BJ (cell line): Measurements from ENCODE around the gene AHSP. TPM values are rescaled to one million over a fixed set of nuclear protein-coding genes. Genes with fewer than 3 reads are reported as not detected.

Source experiments
- CTCF ChIA-PET: fragments of 350-600 bp; formaldehyde crosslinking; extraction: SDS; loops from one replicate; lab custom pipeline; 2021; ENCODE audit warnings: antibody characterized with exemption, inconsistent platforms; lab: Yijun Ruan, JAX
- POLR2A ChIA-PET: fragments of 300-600 bp; sonication (Branson Sonifier 250); formaldehyde crosslinking; extraction: SDS; loops from one replicate; lab custom pipeline; 2021; ENCODE audit warnings: antibody characterized with exemption; lab: Charles Lee
- DNase-seq: peaks from one replicate; pipeline ENCODE4 v3.0.0-alpha.2; 2011; ENCODE audit warnings: low read depth
- H3K27me3 ChIP-seq: 2 replicates; pipeline ENCODE4 v1.6.0; 2011; ENCODE audit warnings: low read length; ENCODE audit not compliant: control insufficient read depth, insufficient read depth
- H3K36me3 ChIP-seq: 2 replicates; pipeline ENCODE4 v1.5.1; 2011; ENCODE audit warnings: low read length; ENCODE audit not compliant: control insufficient read depth, insufficient read depth
- H3K4me3 ChIP-seq: 2 replicates; pipeline ENCODE4 v1.5.1; 2011; ENCODE audit warnings: low read depth, mild to moderate bottlenecking, control low read depth, low read length
- polyA plus RNA-seq: library from polyadenylated mRNA; depleted of rRNA; stranded (reverse); fragments of >200 nt; gene quantifications from 2 replicates; pipeline ENCODE4 v1.2.3, GENCODE V29; 2011
- TF ChIP-seq, protein P1 (sequence below): IDR thresholded peaks from 2 replicates; pipeline ENCODE4 v1.5.1; 2011; ENCODE audit warnings: low read depth, mild to moderate bottlenecking, control low read depth, inconsistent platforms, low read length, moderate library complexity; ENCODE audit not compliant: insufficient read depth

The AHSP gene
- polyA plus RNA-seq, 1 experiment, result not detected

DNA sequence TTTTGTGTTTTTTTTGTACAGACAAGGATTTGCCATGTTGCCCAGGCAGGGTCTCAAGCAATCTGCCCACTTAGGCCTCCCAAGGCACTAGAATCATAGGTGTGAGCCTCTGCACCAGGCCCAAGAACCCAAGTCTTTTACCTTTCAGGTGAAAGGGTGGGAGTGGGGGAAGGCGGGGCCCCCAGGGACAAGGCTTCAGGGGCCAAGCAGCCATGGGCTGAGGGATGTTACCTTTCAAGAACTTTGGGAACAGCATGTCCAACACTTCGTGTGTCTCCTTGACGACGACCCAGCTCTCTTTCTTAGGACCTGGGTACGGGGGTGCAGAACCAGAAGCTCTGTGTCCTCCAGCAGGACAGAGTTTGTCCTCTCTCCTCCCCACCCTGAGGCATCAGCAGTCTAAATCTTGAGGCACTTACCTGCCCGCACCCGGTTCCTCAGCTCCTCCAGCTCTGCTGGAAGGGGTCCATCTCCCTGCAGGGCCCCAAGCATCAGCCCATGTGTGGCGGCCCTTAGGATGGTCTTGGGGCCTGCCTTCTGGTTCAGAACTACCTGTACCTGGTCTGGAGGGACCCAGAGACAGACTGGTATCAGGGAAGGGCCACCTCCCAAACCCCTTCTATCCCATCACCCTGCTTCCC lies 35.8 kb upstream of the AHSP start:
- H3K36me3 ChIP-seq, result peaks cover 28% of the 10 kb centered on the region
- DNase-seq, result no peak
- H3K4me3 ChIP-seq, result no peak overlapping the region
- H3K27me3 ChIP-seq, result peaks cover 3% of the 10 kb centered on the region; the same call in 1 of the 2 replicates
- CTCF ChIA-PET, result interaction anchor here (0.7 to 1.4 kb wide), 2 partner anchors 10 to 205 kb away, joined by 3 to 4 read pairs; no protein-coding TSS in a partner anchor
- POLR2A ChIA-PET, result no interaction called here
- TF ChIP-seq, protein P1, sequence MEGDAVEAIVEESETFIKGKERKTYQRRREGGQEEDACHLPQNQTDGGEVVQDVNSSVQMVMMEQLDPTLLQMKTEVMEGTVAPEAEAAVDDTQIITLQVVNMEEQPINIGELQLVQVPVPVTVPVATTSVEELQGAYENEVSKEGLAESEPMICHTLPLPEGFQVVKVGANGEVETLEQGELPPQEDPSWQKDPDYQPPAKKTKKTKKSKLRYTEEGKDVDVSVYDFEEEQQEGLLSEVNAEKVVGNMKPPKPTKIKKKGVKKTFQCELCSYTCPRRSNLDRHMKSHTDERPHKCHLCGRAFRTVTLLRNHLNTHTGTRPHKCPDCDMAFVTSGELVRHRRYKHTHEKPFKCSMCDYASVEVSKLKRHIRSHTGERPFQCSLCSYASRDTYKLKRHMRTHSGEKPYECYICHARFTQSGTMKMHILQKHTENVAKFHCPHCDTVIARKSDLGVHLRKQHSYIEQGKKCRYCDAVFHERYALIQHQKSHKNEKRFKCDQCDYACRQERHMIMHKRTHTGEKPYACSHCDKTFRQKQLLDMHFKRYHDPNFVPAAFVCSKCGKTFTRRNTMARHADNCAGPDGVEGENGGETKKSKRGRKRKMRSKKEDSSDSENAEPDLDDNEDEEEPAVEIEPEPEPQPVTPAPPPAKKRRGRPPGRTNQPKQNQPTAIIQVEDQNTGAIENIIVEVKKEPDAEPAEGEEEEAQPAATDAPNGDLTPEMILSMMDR, result no peak

DNA sequence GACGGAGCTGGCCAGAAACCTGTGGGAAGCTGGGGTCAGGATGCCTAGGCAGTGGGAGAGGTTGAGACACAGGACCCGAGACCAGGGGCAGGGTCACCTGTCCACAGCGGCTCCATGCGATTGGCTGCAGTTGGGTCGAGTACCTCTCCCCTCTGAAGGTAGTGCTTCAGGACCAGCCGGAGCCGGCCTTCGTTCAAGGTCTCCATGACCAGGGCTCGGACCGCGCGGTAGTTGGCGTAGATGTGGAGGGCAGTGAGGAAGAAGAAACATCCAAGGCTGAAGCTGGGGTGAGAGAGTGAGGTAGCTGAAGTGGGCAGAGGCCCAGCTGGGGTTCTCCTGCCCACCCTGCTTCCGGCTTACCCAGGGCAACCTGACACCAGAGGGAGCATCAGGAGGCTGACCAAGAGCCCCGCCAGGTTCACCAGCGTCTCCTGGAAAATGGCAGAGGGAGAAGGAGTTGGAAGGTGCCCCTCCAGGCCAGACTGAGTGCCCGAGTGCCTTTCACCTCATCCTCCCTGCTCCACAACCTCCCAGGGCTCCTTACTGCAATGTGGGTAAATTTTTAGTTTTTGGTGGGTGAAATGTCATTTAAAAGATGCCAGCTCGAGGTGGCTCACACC lies 34.1 kb upstream of the AHSP start:
- POLR2A ChIA-PET, result interaction anchor here (0.6 kb wide), 1 partner anchor 8 kb away, joined by 3 read pairs; no protein-coding TSS in a partner anchor
- Histone ChIP-seq H3K4me3 (no peak overlapping the region), H3K27me3 (no peaks in the 10 kb centered on the region), H3K36me3 (peaks cover 35% of the 10 kb centered on the region)
- DNase-seq, result no peak
- TF ChIP-seq, protein P1, result no peak
- CTCF ChIA-PET, result interaction anchor here (0.6 to 2.1 kb wide), 3 partner anchors 9 to 33 kb away, joined by 3 to 5 read pairs (median 3); no protein-coding TSS in a partner anchor

DNA sequence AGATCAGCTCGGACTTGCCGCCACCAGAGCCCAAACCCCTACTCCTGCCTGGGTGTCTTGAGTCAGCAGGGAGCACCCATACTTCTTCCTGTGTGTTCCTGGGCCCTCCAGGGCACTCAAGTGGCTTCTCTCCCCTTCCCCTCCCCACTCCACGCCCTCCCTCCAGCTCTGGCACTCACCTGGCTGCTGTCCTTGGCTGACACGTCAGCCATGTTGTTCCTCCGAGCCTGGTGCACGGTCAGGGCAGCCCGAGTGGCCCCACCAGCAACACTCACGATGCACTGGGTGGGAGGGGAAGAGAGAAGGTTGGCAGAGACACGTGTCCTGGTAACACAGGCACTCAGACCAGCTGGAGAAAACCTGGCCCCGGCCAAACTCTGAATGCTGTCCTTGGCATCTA lies 31.0 kb upstream of the AHSP start:
- peaks cover 46% of the 10 kb centered on the region for H3K36me3 ChIP-seq
- DNase-seq, result no peak
- TF ChIP-seq, protein P1, result no peak
- CTCF ChIA-PET, result interaction anchor here (1.1 kb wide), 1 partner anchor 36 kb away, joined by 3 read pairs; no protein-coding TSS in a partner anchor
- POLR2A ChIA-PET, result no interaction called here
- H3K4me3 ChIP-seq, result no peak overlapping the region
- H3K27me3 ChIP-seq, result no peaks in the 10 kb centered on the region

DNA sequence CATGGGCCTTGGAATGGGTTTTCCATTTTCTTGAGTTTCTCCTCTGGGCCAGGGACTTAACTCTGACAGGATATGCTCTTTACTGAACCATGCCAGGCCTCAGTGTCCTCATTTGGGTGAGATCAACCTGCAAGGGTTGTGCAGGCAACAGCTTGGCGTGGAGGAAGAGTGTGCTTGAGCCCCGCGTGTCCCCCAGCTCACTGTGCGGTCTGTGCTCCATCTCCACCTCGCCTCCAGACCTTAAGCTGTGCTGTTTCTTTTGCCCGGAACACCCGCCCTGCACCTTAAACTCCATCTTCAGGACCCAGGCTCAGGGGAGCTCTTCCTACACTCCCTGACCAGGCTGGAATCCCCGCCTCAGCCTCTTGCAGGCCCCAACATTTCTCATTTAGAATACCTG lies 29.2 kb upstream of the AHSP start:
- DNase-seq, result no peak
- TF ChIP-seq, protein P1, result no peak
- no peak overlapping the region for H3K4me3 ChIP-seq
- no peaks in the 10 kb centered on the region for H3K27me3 ChIP-seq
- CTCF ChIA-PET, result interaction anchor here (1.1 kb wide), 1 partner anchor 40 kb away, joined by 3 read pairs; no protein-coding TSS in a partner anchor
- peaks cover 35% of the 10 kb centered on the region for H3K36me3 ChIP-seq
- POLR2A ChIA-PET, result no interaction called here

DNA sequence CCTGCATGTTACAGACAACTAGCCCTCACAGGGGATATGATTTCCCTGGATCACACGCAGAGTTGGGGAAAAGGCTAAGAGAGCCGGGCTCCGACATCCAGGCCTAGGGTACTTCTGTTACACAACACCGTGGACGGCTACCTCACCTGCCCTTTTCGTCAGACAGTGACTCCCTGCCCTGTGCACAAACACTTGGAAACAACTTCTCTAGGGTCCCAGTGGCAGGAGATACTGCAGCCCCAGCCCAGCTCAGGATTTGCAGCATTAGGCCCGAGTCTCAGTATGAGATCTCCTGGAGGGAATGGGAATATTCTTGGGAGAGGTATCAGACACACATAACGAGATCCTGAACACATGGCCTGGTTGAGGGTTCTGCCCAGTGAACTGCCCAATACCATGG lies 27.8 kb upstream of the AHSP start:
- H3K4me3 ChIP-seq, result no peak overlapping the region
- TF ChIP-seq, protein P1, result no peak
- POLR2A ChIA-PET, result no interaction called here
- DNase-seq, result no peak
- CTCF ChIA-PET, result interaction anchor here (1.8 kb wide), 1 partner anchor 12 kb away, joined by 5 read pairs; no protein-coding TSS in a partner anchor
- no peaks in the 10 kb centered on the region for H3K27me3 ChIP-seq
- H3K36me3 ChIP-seq, result peaks cover 27% of the 10 kb centered on the region
